Muscle of arm (tissue), 12 donors: ENCODE measurements around the gene DFFA. TPM values are rescaled to one million over a fixed set of nuclear protein-coding genes. Genes with fewer than 3 reads are reported as not detected.
"Not testable (repeated sequence)": the region's sequence is repeated elsewhere in the genome, so short reads cannot be mapped to it uniquely, and the experiment has no call there.

Experiments used
- DNase-seq: peaks from one replicate; pipeline ENCODE4 v3.0.0-alpha.2; 2013
- polyA plus RNA-seq, 12 donors: library from polyadenylated mRNA; unstranded; fragments of 120-200 nt; gene quantifications; one replicate each; pipeline ENCODE4 v1.2.1, GENCODE V29; 2013; ENCODE audit not compliant: insufficient read length in 12 of 12

The DFFA gene
- polyA plus RNA-seq, 12 donors, result 14.4 to 35.7 (median 19.8) TPM; not detected in 1

GRCh38 chr1:10471411-10472219 lies 714 bp downstream of the DFFA start:
- no peak for DNase-seq

DNA sequence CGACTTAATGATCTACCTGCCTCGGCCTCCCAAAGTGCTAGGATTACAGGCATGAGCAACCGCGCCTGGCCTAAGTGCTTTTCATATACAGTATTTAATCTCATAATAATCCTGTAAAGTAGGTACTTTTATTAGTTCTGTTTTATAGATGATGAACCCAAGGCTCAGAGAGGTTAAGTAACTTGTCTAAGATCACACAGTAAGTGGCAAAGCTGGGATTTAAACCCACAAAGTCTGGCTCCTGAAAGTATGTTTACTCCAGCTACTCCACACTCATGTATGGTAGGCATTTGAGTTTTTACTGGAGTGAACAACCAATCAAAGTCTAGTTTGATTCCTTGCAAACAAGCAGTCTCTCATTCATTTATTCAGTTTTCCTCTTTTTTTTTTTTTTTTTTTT lies 2.3 kb downstream of the DFFA start:
- no peak for DNase-seq

DNA sequence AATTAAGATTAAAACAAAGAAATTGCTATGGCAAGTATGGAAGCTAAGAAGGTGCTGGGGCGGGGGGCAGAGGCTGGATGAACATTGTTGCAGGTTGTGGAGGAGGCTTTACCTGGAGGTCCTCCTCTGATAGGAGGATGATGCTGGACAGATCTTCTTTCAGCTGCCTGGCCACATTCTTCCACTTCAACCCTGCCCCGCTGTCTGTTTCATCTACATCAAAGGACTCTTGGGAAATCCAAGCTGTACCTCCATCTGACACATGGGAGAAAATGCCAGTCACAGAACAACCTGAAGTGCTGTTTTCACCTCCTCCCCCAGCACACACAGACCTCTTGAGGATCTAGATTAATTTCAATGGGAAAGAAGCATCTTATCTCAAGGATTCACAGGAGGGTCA lies 5.3 kb downstream of the DFFA start:
- no peak for DNase-seq

- DNase-seq, result no peak
Measured at GRCh38 chr1:10459184-10459583, 13.1 kb downstream of the DFFA start.

GRCh38 chr1:10457875-10458274 lies 14.5 kb downstream of the DFFA start:
- DNase-seq, result no peak

DNA sequence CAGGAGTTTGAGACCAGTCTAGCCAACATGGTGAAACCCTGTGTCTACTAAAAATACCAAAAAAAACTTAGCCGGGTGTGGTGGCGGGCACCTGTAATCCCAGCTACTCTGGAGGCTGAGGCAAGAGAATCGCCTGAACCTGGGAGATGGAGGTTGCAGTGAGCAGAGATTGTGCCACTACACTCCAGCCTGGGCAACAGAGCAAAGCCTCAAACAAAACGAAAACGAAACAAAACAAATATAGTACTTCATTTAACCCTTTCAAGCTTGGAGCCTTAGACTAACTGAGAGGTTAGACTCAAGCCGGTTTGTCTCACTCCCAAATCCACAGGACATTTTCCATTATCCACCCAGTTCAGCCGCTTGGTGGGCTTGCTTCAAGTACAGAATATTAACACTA lies 14.9 kb downstream of the DFFA start:
- DNase-seq, result not testable (repeated sequence)

- no peak for DNase-seq
Measured at GRCh38 chr1:10456661-10457060, 15.7 kb downstream of the DFFA start.

DNA sequence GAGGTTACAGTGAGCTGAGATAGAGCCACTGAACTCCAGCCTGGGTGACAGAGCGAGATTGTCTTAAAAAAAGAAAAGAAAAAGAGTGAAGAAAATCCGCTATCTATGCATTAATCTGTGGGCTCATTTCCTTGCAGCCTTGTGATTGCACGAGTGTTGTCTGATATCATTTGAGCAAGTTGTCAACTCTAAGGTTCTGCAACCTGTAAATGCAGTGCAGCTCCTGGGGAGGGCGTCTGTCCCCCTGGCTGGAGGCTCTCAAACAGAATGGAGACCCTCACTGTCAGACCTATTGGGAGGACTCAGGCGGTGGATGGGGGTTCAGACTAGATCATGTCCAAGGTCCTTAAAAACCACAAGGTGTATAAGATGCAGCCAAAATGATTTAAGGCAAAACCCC lies 16.3 kb downstream of the DFFA start:
- DNase-seq, result no peak

- peak; percentile 25 for DNase-seq
Measured at GRCh38 chr1:10451287-10451686, 21.0 kb downstream of the DFFA start.

GRCh38 chr1:10450836-10451235 lies 21.5 kb downstream of the DFFA start:
- DNase-seq, result no peak

DNA sequence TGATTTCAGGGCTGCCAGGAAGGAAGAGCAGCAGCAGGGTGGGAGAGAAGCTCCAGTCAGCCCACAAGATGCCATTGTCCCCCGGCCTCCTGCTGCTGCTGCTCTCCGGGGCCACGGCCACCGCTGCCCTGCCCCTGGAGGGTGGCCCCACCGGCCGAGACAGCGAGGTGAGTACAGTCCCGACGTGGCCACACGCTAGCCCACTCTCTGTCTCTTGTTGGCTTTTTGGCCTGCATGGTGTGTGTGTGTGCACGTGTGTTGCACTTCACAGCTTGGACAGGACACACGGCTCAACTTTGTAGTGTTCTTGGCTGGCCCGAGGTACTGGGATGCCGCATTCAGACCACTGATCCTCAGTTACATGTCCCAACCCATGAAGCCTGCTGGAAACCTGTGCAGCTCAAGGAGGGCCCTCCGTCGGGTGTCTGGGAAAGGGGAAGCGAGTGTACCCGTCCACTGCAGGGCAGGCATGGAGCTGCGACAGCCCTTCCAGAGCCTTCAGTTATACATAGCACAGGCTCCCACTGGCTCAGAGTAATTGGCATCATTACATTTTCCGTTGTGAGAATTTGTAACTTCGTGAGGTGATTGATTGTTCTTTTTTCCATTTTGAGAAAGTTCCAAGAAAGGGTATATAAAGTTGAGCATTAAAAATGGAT lies 22.0 kb downstream of the DFFA start:
- peak; percentile 36 for DNase-seq

DNA sequence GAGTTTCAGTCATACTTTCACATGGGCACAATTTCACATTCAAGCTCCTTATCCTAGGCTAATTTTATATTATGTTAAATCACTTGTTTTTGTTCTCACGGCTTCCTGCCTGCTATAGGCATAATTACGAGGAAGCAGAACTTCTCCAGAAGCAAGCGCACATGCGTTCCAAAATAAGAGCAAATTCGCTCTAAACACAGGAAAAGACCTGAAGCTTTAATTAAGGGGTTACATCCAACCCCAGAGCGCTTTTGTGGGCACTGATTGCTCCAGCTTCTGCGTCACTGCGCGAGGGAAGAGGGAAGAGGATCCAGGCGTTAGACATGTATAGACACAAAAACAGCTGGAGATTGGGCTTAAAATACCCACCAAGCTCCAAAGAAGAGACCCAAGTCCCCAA lies 22.6 kb downstream of the DFFA start, which contains the start of gene CORT:
Gene CORT, plus strand, starts transcription at position 281 of the 400 bp plus-strand sequence. CDS start 193 bp downstream, outside the sequence.
- DNase-seq, result no peak

DNA sequence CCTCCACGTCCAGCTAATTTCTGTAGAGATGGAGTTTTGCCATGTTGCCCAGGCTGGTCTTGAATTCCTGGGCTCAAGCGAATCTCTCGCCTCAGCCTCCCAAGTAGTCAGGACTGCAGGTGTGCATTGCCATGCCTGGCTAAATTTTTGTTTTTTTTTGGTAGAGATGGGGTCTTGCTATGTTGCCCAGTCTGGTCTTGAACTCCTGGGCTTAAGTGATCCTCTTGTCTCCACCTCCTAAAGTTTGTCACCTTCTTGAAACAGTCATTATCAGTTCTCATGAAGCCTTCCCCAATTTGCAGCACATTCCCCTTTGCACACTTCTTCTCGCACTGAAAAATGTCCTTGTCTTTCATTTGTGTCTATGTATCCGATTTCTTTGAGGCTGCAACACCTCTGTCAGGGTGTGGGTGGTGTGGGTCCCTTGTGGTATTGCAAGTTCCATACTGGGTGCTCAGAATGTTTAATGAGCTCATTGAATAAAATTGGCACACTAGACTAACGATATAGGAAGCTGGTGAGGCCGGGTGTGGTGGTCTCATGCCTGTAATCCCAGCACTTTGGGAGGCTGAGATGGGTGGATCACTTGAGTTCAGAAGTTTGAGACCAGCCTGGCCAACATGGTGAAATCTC lies 25.4 kb downstream of the DFFA start:
- DNase-seq, result no peak

GRCh38 chr1:10444795-10445397 lies 27.4 kb downstream of the DFFA start:
- DNase-seq, result no peak

DNA sequence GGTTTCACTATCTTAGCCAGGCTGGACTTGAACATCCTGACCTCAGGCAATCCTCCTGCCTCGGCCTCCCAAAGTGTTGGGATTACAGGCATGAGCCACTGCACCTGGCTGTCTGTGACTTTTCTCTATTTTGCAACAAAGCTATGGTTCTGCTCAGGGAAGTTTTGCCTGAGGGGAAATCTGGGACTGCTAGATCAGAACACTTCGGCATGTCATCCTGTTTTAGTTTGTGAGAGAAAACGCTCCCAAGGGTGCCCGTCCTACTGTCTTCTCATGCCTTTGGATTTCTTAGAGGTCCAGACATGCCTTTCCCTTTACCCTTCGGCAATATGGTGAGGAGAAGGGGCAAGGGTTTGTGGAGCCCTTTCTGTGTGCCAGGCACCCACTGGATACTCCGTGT lies 28.1 kb downstream of the DFFA start:
- no peak for DNase-seq

DNA sequence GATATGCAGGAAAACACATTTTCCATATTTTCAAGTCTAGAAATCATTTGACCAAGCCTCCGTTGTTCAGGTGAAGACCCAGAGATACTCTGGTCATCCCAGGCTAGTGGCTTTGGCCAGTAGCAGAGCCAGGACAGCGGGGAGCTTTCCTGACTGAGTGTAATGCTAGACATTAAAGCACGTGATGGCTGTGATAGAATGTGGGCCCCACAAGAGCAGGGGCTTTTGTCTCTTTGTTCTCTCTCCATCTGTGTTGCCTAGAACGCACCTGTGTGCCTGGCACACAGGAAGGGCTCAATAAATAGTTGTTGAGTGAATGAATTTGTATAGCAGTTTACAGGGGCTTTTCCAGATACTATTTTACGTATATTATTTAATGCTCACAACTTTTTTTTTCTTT lies 31.5 kb downstream of the DFFA start:
- DNase-seq, result no peak

- DNase-seq, result no peak
Measured at GRCh38 chr1:10440305-10440704, 32.0 kb downstream of the DFFA start.

DNA sequence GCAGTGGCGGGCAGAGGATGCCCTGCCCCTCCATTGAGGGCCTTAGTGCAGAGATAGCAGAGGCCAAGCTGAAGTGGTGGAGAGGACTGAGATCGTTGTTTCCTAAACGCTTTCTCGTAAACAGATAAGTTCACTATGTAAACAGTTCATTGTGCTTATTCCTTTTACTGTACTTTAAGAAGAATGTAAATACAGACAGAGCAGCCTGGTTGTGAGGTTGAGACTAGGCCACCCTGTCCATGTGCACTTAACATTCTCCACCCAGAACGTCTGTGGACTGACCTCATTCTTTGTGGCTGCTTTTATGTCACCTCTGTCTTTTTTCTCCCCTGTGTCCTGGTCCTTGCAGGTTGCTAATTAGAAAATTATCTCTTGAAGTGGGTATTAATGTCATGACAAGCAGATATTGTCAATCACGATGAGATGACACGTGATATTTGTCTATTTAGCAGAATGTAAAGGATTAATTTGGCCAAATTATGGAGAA lies 33.6 kb downstream of the DFFA start:
- DNase-seq, result no peak

DNA sequence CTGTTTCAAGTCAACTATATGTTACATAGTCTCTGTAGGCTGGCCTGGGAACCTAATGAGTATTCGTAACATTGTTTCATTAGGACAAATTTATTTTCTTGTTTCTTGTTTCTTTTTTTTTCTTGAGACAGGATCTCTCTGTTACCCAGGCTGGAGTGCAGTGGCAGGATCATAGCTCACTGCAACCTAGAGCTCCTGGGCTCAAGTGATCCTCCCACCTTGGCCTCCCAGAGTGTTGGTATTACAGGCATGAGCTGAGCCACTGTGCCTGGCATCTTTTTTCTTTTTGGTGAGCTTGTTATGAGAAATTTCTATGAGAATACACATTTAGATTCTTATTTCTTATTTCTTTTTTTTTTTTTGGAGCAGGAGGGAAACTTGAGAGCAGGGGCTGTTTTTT lies 35.3 kb downstream of the DFFA start:
- no peak for DNase-seq

- no peak for DNase-seq
Measured at GRCh38 chr1:10434590-10434989, 37.7 kb downstream of the DFFA start.

- DNase-seq, result no peak
Measured at GRCh38 chr1:10433790-10434189, 38.5 kb downstream of the DFFA start.
